Activated naive CD4-positive, alpha-beta T cell (primary cell): ENCODE measurements around the gene SCG3.

Experiments
- DNase-seq, 4 experiments: peaks; one replicate each; lab custom pipeline; 2025; lab: John Stamatoyannopoulos, UW

SCG3 gene

GRCh38 chr15:51727141-51727897 is 46.0 kb downstream of the SCG3 start:
- DNase-seq = no peak

DNA sequence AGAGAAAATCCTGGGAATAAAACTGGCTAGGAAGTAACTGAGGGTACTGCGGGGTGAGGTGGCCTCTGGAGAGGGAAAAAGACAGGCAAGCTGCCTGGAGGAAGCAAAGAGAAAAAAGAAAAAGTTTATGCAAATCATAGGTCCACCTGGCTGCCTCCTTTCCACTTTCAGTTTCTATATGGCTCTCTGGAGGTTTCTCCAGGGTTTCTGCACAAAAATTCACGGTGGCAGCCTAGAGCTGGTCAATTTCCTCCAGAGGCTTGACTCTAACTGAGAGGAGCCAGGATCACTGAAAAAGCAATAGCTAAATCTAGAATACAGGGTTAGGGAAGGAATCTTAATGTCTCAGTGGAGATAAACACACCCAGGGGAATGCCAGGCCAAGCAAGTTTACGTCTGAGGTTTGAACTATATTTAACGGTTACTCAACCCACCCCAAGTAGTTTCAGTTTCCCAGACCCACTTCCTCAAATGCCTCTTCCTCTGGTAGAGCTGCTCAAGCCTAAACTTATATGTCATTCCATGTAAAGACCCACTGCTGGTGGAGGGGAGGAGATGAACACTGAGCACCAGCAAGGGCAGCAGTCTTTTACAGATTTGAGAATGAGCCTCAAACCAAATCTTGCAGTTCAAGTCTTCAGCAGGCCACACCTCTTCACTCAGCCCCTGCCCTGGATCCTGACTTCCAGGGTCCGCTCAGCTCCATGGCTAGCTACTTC is 50.4 kb downstream of the SCG3 start:
- peak in 1 of 4 experiments; percentile 4 for DNase-seq

GRCh38 chr15:51732646-51733045 is 51.3 kb downstream of the SCG3 start:
- DNase-seq = no peak

DNA sequence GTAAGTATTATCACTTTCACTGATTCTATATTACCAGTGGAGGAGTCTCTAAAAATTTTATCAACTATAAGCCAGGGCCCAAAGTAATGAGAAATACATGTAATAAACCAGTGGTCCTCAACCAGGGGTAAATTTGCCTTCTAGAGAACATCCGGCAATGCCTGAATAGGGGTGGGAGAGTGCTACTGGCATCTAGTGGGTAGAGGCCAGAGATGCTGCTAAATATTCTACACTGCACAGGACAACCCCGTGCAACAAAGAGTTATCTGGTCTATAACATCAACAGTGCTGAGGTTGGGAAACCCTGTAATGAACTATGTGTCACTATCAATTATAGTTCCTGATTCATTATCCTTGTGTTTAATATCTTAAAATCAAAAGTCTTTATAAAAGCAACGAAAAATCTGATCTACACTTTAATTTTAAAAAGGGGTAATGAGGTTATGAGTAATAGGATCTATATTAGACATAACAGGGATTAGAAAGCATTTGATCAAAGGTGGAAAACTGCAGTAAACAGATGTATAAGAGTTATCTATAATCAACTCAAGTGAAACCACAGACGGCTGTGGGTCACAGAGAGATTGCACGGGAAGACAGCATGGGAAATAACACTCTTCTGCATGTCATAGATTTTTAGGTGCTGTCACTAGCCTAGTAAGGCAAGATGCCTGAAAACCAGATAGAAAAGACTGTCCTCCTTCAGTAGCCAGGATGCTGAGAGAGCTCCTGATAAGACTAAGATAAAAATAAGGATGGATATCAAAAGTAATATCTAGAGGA is 54.1 kb downstream of the SCG3 start:
- peak in 1 of 4 experiments; percentile 2 for DNase-seq

- DNase-seq = no peak
Observed at GRCh38 chr15:51736069-51736468, 54.8 kb downstream of the SCG3 start.

GRCh38 chr15:51736751-51737521 is 55.6 kb downstream of the SCG3 start:
- DNase-seq = peak in 3 of 4 experiments; percentile 18 to 60 (median 25)

GRCh38 chr15:51737522-51738305 is 56.4 kb downstream of the SCG3 start, which contains the start of gene LYSMD2:
TSS of gene LYSMD2 (minus strand) at chr15:51737655. CDS start at chr15:51737622, 33 bp downstream.
- peak; percentile 23 to 58 (median 40) for DNase-seq

- no peak for DNase-seq
Observed at GRCh38 chr15:51738553-51738952, 57.2 kb downstream of the SCG3 start.

- no peak for DNase-seq
Observed at GRCh38 chr15:51739061-51739712, 57.9 kb downstream of the SCG3 start.

- DNase-seq = no peak
Observed at GRCh38 chr15:51749307-51749706, 68.0 kb downstream of the SCG3 start.

GRCh38 chr15:51750186-51750585 is 68.9 kb downstream of the SCG3 start:
- DNase-seq = no peak

- peak in 2 of 4 experiments; percentile 3 to 27 for DNase-seq
Observed at GRCh38 chr15:51750792-51751696, 69.7 kb downstream of the SCG3 start, which contains the start of gene TMOD2. TSS of gene TMOD2 (plus strand) at chr15:51751597. CDS start at chr15:51766442, 14,845 bp downstream.

DNA sequence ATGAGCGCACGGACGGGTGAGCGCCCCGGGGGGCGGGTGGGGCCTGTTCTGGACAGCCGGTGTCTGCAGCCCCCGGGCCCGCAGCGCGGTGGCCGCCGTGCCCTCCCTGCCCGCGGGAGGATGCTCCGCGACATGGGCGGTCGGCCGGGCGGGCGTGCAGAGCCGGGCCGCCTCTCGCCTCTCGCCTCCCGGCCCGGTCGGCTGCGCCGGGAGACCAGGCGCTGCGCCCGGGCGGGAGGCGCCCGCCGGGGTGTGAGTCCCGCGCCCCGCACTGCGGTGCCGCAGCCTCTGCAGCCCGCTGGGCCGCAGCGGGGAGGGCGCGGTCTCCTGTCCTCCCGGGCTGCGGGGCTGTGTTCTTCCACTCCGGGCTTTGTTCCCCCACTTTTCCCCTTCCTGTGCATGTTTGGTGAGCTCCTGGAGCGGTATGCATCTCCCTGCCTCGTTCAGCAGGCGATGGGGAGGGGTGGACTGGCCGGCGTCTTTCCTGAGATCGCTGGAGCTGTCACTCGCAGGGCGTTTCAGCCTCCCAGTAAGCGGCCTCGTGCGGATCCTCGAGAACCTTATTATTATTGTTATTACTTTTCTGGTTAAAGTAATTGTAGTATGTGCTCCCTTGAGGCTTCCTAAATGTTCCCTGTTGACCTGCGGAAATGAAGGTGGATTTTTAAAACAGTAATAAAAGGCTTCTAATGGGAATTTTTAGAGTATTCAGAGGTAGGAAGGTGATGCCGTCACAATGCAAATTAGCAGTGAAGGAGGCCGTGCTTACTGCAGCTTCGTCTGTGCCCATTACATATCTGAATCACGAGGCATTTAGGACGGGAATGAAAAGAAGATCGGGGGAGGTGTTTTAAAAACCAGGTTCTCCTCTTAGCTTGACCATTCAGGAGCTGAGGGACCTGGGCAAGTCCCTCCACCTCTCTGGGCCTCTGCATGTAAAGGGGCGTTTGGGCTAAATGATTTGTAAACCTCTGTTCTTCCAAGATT is 70.7 kb downstream of the SCG3 start:
- DNase-seq = peak in 1 of 4 experiments; percentile 9

GRCh38 chr15:51752888-51753287 is 71.6 kb downstream of the SCG3 start:
- no peak for DNase-seq

GRCh38 chr15:51754267-51754666 is 73.0 kb downstream of the SCG3 start:
- no peak for DNase-seq

DNA sequence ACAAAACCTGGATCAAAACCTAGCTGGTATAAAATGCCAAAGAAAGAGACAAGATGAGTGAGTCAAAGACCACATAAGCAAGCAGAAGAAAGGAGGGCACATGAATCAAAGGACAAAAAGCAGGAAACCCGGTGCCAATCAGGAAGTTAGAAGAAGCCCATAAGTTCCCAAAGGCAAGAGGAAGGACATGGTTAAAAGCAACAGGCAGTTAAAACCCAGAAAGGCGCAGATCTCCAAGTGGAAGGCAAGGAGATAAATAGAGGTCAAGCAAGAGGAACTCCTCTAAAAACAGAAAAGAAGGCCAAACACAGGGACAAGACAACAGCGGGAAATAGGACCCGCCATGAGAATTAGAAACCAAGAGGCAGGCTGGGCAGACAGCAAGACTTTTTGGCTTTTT is 74.5 kb downstream of the SCG3 start:
- DNase-seq = no peak

DNA sequence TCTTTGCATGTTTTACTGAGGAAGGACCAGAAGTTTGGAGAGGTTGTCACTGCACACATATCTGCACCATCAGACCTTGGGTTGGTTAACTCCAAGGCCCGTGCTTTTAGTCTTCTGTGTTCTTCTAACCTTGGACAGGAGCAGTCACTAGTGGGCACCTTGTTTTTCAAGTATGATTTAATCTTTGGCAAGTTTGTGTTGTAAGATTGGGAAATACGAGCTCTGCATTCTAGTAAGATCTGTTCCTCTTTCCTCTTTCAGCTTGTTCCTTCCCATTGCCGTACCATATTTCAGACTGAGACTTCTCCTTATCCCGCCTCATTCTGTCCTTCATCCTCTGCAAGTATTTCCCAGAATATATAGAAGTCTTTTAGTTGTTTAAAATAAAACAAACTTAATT is 75.2 kb downstream of the SCG3 start:
- no peak for DNase-seq

DNA sequence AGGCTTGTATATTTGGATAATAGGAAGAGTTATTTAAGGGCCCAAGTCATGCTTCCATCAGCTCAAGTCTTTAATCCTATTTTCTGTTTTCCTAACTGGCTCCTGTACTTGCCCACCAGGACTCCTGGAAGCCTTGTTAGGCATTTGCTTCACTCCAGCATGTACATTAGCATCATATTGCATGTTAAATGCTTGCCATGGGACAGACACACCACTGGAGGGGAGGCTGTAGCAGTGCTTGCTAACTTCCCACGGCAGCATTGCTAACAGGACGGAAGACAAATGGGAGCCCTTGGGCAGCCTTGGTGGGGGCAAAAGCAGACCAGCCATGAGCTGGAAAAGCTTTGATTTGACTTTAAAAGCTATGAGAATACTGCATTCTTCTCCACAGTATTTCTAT is 76.1 kb downstream of the SCG3 start:
- DNase-seq = no peak
